Measurements from ENCODE around the gene RFX2.

RFX2 gene

GRCh38 chr19:6079107-6079506, 31.2 kb downstream of the RFX2 start:
- TF ChIP-seq CSDC2 (CRISPR knock-in tag; IDR thresholded peaks at IDR 0.05), result no peak
- no peak for TF ChIP-seq ISL1 (CRISPR knock-in tag; IDR thresholded peaks at IDR 0.05)
- no peak for TF ChIP-seq ZC3H10 (CRISPR knock-in tag; IDR thresholded peaks at IDR 0.05)
- TF ChIP-seq SNAI2 (CRISPR knock-in tag; IDR thresholded peaks at IDR 0.05), result no peak
- TF ChIP-seq, protein P1, sequence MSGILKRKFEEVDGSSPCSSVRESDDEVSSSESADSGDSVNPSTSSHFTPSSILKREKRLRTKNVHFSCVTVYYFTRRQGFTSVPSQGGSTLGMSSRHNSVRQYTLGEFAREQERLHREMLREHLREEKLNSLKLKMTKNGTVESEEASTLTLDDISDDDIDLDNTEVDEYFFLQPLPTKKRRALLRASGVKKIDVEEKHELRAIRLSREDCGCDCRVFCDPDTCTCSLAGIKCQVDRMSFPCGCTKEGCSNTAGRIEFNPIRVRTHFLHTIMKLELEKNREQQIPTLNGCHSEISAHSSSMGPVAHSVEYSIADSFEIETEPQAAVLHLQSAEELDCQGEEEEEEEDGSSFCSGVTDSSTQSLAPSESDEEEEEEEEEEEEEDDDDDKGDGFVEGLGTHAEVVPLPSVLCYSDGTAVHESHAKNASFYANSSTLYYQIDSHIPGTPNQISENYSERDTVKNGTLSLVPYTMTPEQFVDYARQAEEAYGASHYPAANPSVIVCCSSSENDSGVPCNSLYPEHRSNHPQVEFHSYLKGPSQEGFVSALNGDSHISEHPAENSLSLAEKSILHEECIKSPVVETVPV (CRISPR knock-in tag; IDR thresholded peaks at IDR 0.05), result no peak
- no peak for TF ChIP-seq TCF4 (CRISPR knock-in tag; IDR thresholded peaks at IDR 0.05; ENCODE audit: borderline replicate concordance)
- TF ChIP-seq OSR1 (CRISPR knock-in tag; IDR thresholded peaks at IDR 0.05), result no peak
- no peak for TF ChIP-seq POU6F1 (CRISPR knock-in tag; IDR thresholded peaks at IDR 0.05; ENCODE audit: borderline replicate concordance, low read depth)
- no peak for ATAC-seq

GRCh38 chr19:6078068-6078467, 32.2 kb downstream of the RFX2 start:
- TF ChIP-seq GLIS3 (CRISPR knock-in tag; IDR thresholded peaks at IDR 0.05), result no peak
- no peak for TF ChIP-seq BACH2 (CRISPR knock-in tag; IDR thresholded peaks at IDR 0.05; ENCODE audit: borderline replicate concordance)
- TF ChIP-seq ZFP30 (CRISPR knock-in tag; IDR thresholded peaks at IDR 0.05), result no peak
- no peak for TF ChIP-seq ARNTL (CRISPR knock-in tag; IDR thresholded peaks at IDR 0.05; ENCODE audit: borderline replicate concordance, low read depth)
- no peak for ATAC-seq

DNA sequence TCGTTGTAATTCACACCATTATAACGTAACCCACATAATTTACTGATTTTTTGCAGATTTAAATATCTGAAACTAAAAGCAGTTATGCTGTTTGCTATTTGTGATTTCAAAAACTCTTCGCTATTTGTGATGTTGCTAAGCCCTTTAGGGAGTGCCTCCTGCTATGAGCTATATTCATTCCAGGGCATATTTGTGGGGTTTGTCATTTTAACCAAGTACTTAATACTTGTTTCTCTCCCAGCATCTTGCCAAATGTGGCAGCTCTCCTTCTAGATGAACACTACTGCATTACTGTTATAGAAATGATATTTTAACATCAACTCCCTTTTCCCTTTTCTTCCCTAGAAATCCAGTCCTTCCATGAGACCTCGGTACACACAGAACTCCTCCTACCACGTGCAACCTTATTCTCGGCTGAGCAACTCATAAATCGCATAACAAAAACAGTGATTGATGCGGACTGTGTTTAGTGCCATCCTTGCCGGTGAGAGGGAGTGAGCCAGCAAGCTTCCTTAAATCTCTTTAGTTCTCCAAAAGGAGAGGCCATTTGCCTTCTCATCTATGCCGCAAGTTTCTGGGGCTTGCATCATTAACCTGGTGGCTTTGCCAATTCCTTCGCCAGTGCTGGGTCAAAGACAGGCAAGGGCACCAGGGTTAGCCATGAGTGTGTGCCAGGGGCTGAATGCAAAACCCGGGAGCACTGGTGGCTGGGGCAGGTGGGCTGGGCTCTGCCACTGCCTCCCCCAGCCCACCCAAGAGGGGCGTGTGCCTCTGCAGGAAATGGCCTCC, 33.4 kb downstream of the RFX2 start:
- peak; percentile 91 for ATAC-seq
- no peak for TF ChIP-seq ZNF565 (CRISPR knock-in tag; conservative IDR thresholded peaks at IDR 0.05; ENCODE audit: low read depth)

- ATAC-seq, result peak; percentile 27
- TF ChIP-seq, protein P1 (CRISPR knock-in tag; IDR thresholded peaks at IDR 0.05), result no peak
- TF ChIP-seq PPARA (CRISPR knock-in tag; IDR thresholded peaks at IDR 0.05; ENCODE audit: borderline replicate concordance) (no peak), ZNF70 (CRISPR knock-in tag; IDR thresholded peaks at IDR 0.05) (no peak), ZC3H10 (CRISPR knock-in tag; IDR thresholded peaks at IDR 0.05) (no peak), TOX (CRISPR knock-in tag; IDR thresholded peaks at IDR 0.05; ENCODE audit: borderline replicate concordance) (no peak), CSDC2 (CRISPR knock-in tag; IDR thresholded peaks at IDR 0.05) (no peak), ESRRG (CRISPR knock-in tag; IDR thresholded peaks at IDR 0.05) (no peak), ZNF565 (CRISPR knock-in tag; conservative IDR thresholded peaks at IDR 0.05; ENCODE audit: low read depth) (no peak), BACH2 (CRISPR knock-in tag; IDR thresholded peaks at IDR 0.05; ENCODE audit: borderline replicate concordance) (no peak), SNAI2 (CRISPR knock-in tag; IDR thresholded peaks at IDR 0.05) (no peak), RARB (CRISPR knock-in tag; IDR thresholded peaks at IDR 0.05) (no peak), GLIS3 (CRISPR knock-in tag; IDR thresholded peaks at IDR 0.05) (no peak), TCF4 (CRISPR knock-in tag; IDR thresholded peaks at IDR 0.05; ENCODE audit: borderline replicate concordance) (no peak), ZFP30 (CRISPR knock-in tag; IDR thresholded peaks at IDR 0.05) (no peak)
- TF ChIP-seq, protein P2, sequence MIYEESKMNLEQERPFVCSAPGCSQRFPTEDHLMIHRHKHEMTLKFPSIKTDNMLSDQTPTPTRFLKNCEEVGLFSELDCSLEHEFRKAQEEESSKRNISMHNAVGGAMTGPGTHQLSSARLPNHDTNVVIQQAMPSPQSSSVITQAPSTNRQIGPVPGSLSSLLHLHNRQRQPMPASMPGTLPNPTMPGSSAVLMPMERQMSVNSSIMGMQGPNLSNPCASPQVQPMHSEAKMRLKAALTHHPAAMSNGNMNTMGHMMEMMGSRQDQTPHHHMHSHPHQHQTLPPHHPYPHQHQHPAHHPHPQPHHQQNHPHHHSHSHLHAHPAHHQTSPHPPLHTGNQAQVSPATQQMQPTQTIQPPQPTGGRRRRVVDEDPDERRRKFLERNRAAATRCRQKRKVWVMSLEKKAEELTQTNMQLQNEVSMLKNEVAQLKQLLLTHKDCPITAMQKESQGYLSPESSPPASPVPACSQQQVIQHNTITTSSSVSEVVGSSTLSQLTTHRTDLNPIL (CRISPR knock-in tag; IDR thresholded peaks at IDR 0.05; ENCODE audit: low read depth), result no peak
- TF ChIP-seq, protein P3, sequence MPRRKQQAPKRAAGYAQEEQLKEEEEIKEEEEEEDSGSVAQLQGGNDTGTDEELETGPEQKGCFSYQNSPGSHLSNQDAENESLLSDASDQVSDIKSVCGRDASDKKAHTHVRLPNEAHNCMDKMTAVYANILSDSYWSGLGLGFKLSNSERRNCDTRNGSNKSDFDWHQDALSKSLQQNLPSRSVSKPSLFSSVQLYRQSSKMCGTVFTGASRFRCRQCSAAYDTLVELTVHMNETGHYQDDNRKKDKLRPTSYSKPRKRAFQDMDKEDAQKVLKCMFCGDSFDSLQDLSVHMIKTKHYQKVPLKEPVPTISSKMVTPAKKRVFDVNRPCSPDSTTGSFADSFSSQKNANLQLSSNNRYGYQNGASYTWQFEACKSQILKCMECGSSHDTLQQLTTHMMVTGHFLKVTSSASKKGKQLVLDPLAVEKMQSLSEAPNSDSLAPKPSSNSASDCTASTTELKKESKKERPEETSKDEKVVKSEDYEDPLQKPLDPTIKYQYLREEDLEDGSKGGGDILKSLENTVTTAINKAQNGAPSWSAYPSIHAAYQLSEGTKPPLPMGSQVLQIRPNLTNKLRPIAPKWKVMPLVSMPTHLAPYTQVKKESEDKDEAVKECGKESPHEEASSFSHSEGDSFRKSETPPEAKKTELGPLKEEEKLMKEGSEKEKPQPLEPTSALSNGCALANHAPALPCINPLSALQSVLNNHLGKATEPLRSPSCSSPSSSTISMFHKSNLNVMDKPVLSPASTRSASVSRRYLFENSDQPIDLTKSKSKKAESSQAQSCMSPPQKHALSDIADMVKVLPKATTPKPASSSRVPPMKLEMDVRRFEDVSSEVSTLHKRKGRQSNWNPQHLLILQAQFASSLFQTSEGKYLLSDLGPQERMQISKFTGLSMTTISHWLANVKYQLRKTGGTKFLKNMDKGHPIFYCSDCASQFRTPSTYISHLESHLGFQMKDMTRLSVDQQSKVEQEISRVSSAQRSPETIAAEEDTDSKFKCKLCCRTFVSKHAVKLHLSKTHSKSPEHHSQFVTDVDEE (CRISPR knock-in tag; IDR thresholded peaks at IDR 0.05), result no peak
Observed at GRCh38 chr19:6076291-6076665, 34.0 kb downstream of the RFX2 start.
